ENCODE data around the gene TMEM132C.

Gene TMEM132C

DNA sequence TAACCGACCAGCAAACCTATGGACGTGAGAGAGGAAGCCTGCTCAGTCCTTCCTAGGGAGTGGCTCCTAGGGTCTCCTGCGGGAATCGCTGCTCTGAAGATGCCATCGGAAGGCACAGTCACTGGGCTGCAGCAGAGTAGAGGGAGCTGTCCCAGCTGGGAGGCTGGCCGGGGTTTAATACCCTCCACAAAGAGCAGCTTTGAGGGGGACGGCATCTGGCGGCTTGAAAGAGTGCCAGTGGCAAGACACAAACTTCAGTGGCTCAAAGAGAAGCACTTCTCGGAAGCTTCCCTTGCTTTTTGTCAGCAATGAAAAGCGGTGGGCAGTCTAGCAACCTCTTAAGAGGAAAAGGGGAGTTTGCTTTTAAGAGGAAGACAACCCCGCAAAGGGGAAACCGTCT, 114.6 kb downstream of the TMEM132C start:
- H3K4me3 ChIP-seq: no peak overlapping the region
- H3K4me1 ChIP-seq: peaks cover 0 to 21% (median 7%) of the 10 kb centered on the region in 10 experiments; a peak in 12 of 20 replicates
- H3K9me3 ChIP-seq (replicated peaks in 1 of 11): peaks cover 38 to 70% (median 57%) of the 10 kb centered on the region in 11 experiments
- no peak overlapping the region for H3K9ac ChIP-seq
- TF ChIP-seq Cebpa-rat (IDR thresholded peaks at IDR 0.05): no peak
- H4K20me1 ChIP-seq: no peaks in the 10 kb centered on the region
- no peaks in the 10 kb centered on the region for H3K27me3 ChIP-seq
- H3K36me3 ChIP-seq: peaks cover 0 to 9% (median 0%) of the 10 kb centered on the region in 11 experiments; a peak in 2 of 22 replicates
- no peak overlapping the region for H3K4me2 ChIP-seq
- no peak overlapping the region for H3K27ac ChIP-seq

DNA sequence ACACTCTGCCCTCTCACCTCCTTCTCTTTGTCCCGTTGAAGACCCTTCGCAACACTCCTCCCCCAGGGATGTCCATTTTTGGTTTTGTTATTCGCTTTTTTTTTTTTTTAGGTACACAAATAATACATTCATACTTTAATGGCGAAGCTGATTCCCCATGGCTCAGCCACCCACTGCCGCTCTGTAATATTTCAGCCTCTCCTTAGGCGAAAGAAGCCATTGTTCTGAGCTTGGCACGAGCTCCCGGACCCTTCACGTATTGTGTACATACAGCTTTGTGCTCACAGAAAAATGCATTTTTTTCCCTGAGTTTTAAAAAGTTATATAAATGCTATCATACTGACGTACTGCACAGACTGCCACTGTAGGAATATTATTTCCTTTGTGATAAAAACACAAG, 115.0 kb downstream of the TMEM132C start:
- Histone ChIP-seq H3K4me3 (no peak overlapping the region), H3K27ac (no peak overlapping the region), H3K9ac (no peak overlapping the region), H3K4me1 (peaks cover 0 to 25% (median 8%) of the 10 kb centered on the region in 10 experiments; a peak in 12 of 20 replicates), H4K20me1 (no peaks in the 10 kb centered on the region), H3K27me3 (no peaks in the 10 kb centered on the region), H3K9me3 (replicated peaks in 1 of 11) (peaks cover 38 to 73% (median 61%) of the 10 kb centered on the region in 11 experiments), H3K36me3 (peaks cover 0 to 9% (median 0%) of the 10 kb centered on the region in 11 experiments; a peak in 2 of 22 replicates), H3K4me2 (no peak overlapping the region)
- no peak for TF ChIP-seq Cebpa-rat (IDR thresholded peaks at IDR 0.05)

- Histone ChIP-seq H4K20me1 (no peaks in the 10 kb centered on the region), H3K4me3 (no peak overlapping the region), H3K36me3 (peaks cover 0 to 9% (median 0%) of the 10 kb centered on the region in 11 experiments; a peak in 2 of 22 replicates), H3K4me1 (peaks cover 4 to 35% (median 18%) of the 10 kb centered on the region in 10 experiments), H3K27me3 (no peaks in the 10 kb centered on the region), H3K4me2 (no peak overlapping the region), H3K27ac (no peak overlapping the region), H3K9me3 (replicated peaks in 1 of 11) (peaks cover 38 to 69% (median 60%) of the 10 kb centered on the region in 11 experiments), H3K9ac (no peak overlapping the region)
- TF ChIP-seq Cebpa-rat (IDR thresholded peaks at IDR 0.05): no peak
Observed at GRCh38 chr12:128382946-128383345, 116.0 kb downstream of the TMEM132C start.

DNA sequence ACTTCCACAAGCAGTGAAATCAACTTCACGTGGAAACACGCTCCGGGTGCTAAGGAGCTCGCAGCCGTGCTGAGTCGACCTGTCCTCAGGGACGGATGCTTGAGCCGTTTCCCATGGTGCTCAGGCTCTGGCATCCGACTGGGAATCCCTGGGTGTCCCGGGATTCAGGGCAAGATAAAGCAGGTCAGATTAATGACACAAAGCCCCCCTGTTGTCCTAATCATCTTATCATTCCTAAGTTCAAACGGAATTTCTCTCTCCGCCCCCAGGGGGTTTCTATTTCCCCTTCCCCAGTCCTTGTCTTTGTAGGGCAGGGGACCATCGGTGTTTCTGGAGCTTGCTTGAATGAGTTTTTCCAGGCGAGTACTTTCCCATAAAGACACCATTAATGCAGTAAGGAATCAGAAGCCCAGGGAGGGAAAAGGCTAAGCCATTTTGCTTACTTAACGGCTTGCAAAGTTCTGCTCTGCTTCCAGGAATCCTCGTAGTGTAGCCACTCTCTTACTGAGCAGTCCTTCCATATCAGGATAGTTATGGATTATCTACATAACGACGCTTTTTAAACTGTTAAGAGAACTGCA, 116.5 kb downstream of the TMEM132C start:
- Histone ChIP-seq H3K4me1 (peaks cover 9 to 40% (median 23%) of the 10 kb centered on the region in 10 experiments), H3K36me3 (peaks cover 0 to 9% (median 0%) of the 10 kb centered on the region in 11 experiments; a peak in 2 of 22 replicates), H3K9me3 (replicated peaks in 1 of 11) (peaks cover 36 to 64% (median 55%) of the 10 kb centered on the region in 11 experiments), H3K9ac (no peak overlapping the region), H3K4me3 (no peak overlapping the region), H4K20me1 (no peaks in the 10 kb centered on the region), H3K27me3 (no peaks in the 10 kb centered on the region), H3K4me2 (no peak overlapping the region), H3K27ac (no peak overlapping the region)
- TF ChIP-seq Cebpa-rat (IDR thresholded peaks at IDR 0.05): no peak

GRCh38 chr12:128385736-128386135, 118.8 kb downstream of the TMEM132C start:
- H3K27ac ChIP-seq: no peak overlapping the region
- TF ChIP-seq Cebpa-rat (IDR thresholded peaks at IDR 0.05): no peak
- no peak overlapping the region for H3K9ac ChIP-seq
- H4K20me1 ChIP-seq: no peaks in the 10 kb centered on the region; a peak in 1 of 22 replicates
- peak overlapping the region in 2 of 10 experiments; percentile 17 to 21; a peak in 2 of 20 replicates for H3K4me3 ChIP-seq
- peaks cover 0 to 9% (median 0%) of the 10 kb centered on the region in 11 experiments; a peak in 2 of 22 replicates for H3K36me3 ChIP-seq
- H3K4me1 ChIP-seq: peaks cover 18 to 63% (median 41%) of the 10 kb centered on the region in 10 experiments
- H3K4me2 ChIP-seq: peak overlapping the region in 5 of 11 experiments; percentile 12 to 92 (median 85); a peak in 8 of 22 replicates
- H3K9me3 ChIP-seq (replicated peaks in 1 of 11): peaks cover 26 to 47% (median 39%) of the 10 kb centered on the region in 11 experiments
- H3K27me3 ChIP-seq: no peaks in the 10 kb centered on the region

- peaks cover 26 to 43% (median 38%) of the 10 kb centered on the region in 11 experiments for H3K9me3 ChIP-seq (replicated peaks in 1 of 11)
- peak overlapping the region; percentile 4 to 76 (median 59); a peak in 19 of 22 replicates for H3K9ac ChIP-seq
- H3K27ac ChIP-seq: peak overlapping the region; percentile 17 to 86 (median 74); a peak in 20 of 22 replicates
- H3K27me3 ChIP-seq: no peaks in the 10 kb centered on the region
- peaks cover 0 to 9% (median 0%) of the 10 kb centered on the region in 11 experiments; a peak in 2 of 22 replicates for H3K36me3 ChIP-seq
- peak overlapping the region; percentile 68 to 92 (median 85) for H3K4me2 ChIP-seq
- H3K4me1 ChIP-seq: peaks cover 18 to 67% (median 41%) of the 10 kb centered on the region in 10 experiments
- no peaks in the 10 kb centered on the region; a peak in 1 of 22 replicates for H4K20me1 ChIP-seq
- TF ChIP-seq Cebpa-rat (IDR thresholded peaks at IDR 0.05): no peak
- H3K4me3 ChIP-seq: peak overlapping the region in 3 of 10 experiments; percentile 22 to 24 (median 23); a peak in 1 of 20 replicates
Observed at GRCh38 chr12:128387811-128388422, 120.9 kb downstream of the TMEM132C start.

- Histone ChIP-seq H3K4me2 (peak overlapping the region; percentile 68 to 92 (median 85)), H3K4me1 (peaks cover 18 to 67% (median 41%) of the 10 kb centered on the region in 10 experiments), H4K20me1 (no peaks in the 10 kb centered on the region; a peak in 1 of 22 replicates), H3K4me3 (peak overlapping the region in 5 of 10 experiments; percentile 8 to 28 (median 23); a peak in 7 of 20 replicates), H3K36me3 (peaks cover 0 to 9% (median 0%) of the 10 kb centered on the region in 11 experiments; a peak in 2 of 22 replicates), H3K9me3 (replicated peaks in 1 of 11) (peaks cover 27 to 40% (median 36%) of the 10 kb centered on the region in 11 experiments), H3K9ac (peak overlapping the region; percentile 4 to 76 (median 59); a peak in 20 of 22 replicates), H3K27ac (peak overlapping the region; percentile 17 to 86 (median 74); a peak in 20 of 22 replicates), H3K27me3 (no peaks in the 10 kb centered on the region)
- TF ChIP-seq Cebpa-rat (IDR thresholded peaks at IDR 0.05): peak in 4 of 11 experiments; percentile 36 to 57 (median 54); a peak in 6 of 22 replicates
Observed at GRCh38 chr12:128388461-128389000, 121.6 kb downstream of the TMEM132C start.

GRCh38 chr12:128393346-128393745, 126.4 kb downstream of the TMEM132C start:
- Histone ChIP-seq H3K4me2 (no peak overlapping the region), H3K36me3 (no peaks in the 10 kb centered on the region), H3K4me3 (no peak overlapping the region), H3K4me1 (peaks cover 10 to 42% (median 25%) of the 10 kb centered on the region in 10 experiments), H3K27me3 (no peaks in the 10 kb centered on the region), H3K9ac (no peak overlapping the region), H3K27ac (no peak overlapping the region), H4K20me1 (no peaks in the 10 kb centered on the region; a peak in 1 of 22 replicates), H3K9me3 (replicated peaks in 1 of 11) (peaks cover 3 to 13% (median 8%) of the 10 kb centered on the region in 11 experiments; a peak in 13 of 22 replicates)
- TF ChIP-seq Cebpa-rat (IDR thresholded peaks at IDR 0.05): no peak
